Measurements from ENCODE around the gene GALNT18. TPM values are rescaled to one million over a fixed set of nuclear protein-coding genes. Genes with fewer than 3 reads are reported as not detected.

GALNT18 gene
- total RNA-seq, 1 experiment from 2014 or later: 1.7 TPM

DNA sequence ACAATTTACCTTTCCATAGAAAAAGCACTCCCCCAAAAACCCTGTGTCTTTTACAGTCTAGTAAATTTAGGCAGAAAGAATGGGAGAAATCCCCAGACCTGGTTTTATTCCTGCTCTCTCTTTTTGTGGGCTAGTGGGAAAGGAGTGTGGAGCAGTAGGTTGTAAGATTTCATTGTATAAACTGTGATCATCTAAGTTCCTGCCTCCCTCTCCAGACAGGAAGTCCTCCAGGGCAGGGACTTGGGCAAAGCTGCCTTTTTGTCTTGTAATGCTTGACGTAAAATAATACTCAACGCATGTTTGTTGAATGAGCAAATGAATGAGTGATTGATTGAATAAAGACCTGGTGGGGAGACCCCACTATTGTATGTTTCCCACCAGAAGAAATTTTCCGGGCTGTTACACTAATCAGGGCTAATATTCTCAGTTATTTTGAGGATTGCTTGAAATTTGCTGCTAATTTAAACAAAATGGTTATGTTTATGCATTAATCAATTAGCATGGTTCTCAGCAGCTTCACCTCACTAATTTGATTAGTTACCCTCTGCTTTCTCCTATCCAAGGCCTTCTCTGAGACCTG, 305.1 kb downstream of the GALNT18 start:
- no peak overlapping the region for H2BK20ac ChIP-seq (ENCODE audit: low read depth, low read length, poor library complexity, severe bottlenecking)
- no peak overlapping the region for H3T11ph ChIP-seq (ENCODE audit: low read length)
- H3K4me1 Mint-ChIP-seq: peaks cover 4 to 8% of the 10 kb centered on the region in 2 experiments; a peak in 3 of 4 replicates
- H4K20me1 ChIP-seq (ENCODE audit: control insufficient read depth, insufficient read depth, insufficient read length): no peaks in the 10 kb centered on the region
- no peaks in the 10 kb centered on the region for H3K36me3 Mint-ChIP-seq (ENCODE audit: insufficient read depth in 1 of 3, low read depth in 3 of 3)
- no peak overlapping the region for H3K4me3 Mint-ChIP-seq
- TF ChIP-seq, protein P1, sequence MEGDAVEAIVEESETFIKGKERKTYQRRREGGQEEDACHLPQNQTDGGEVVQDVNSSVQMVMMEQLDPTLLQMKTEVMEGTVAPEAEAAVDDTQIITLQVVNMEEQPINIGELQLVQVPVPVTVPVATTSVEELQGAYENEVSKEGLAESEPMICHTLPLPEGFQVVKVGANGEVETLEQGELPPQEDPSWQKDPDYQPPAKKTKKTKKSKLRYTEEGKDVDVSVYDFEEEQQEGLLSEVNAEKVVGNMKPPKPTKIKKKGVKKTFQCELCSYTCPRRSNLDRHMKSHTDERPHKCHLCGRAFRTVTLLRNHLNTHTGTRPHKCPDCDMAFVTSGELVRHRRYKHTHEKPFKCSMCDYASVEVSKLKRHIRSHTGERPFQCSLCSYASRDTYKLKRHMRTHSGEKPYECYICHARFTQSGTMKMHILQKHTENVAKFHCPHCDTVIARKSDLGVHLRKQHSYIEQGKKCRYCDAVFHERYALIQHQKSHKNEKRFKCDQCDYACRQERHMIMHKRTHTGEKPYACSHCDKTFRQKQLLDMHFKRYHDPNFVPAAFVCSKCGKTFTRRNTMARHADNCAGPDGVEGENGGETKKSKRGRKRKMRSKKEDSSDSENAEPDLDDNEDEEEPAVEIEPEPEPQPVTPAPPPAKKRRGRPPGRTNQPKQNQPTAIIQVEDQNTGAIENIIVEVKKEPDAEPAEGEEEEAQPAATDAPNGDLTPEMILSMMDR (conservative IDR thresholded peaks at IDR 0.05): no peak
- H4K8ac ChIP-seq (replicated peaks; ENCODE audit: insufficient read length, low read depth, low read length): no peak overlapping the region
- H3K4me2 ChIP-seq (ENCODE audit: insufficient read depth, insufficient read length, low read length): no peak overlapping the region
- no peak overlapping the region for H3K9ac ChIP-seq (ENCODE audit: extremely low read depth, insufficient read length, low read length)
- no peak overlapping the region for H2AK5ac ChIP-seq (ENCODE audit: insufficient read length, low read length)
- WGBS (ENCODE audit: extremely low coverage, insufficient read length, low lambda C conversion rate): no CpG with 5 or more reads among the region's 3 CpGs
- no peak overlapping the region for H4K5ac ChIP-seq (ENCODE audit: insufficient read length, low read depth, low read length)
- no peak overlapping the region for H2AFZ ChIP-seq (ENCODE audit: low read length)
- no peak overlapping the region for H3K27ac Mint-ChIP-seq
- H3K18ac ChIP-seq (ENCODE audit: insufficient read length, low read depth, low read length): no peak overlapping the region
- H3K27me3 ChIP-seq (ENCODE audit: insufficient read depth, low read length): no peaks in the 10 kb centered on the region
- no peak for DNase-seq
- no peak overlapping the region for H3K23ac ChIP-seq (ENCODE audit: insufficient read length, low read depth, low read length)
- no peaks in the 10 kb centered on the region for H3K23me2 ChIP-seq (ENCODE audit: insufficient read length, low read depth, low read length, poor library complexity, severe bottlenecking)
- no peak overlapping the region for H3K14ac ChIP-seq (ENCODE audit: insufficient read depth, low read length)
- no peaks in the 10 kb centered on the region for H3K9me3 ChIP-seq (ENCODE audit: control insufficient read depth, low read depth, low read length)
- no peak overlapping the region for H4K91ac ChIP-seq (ENCODE audit: insufficient read length, low read depth, low read length)
- H3K4me1 ChIP-seq (ENCODE audit: insufficient read depth, low read length): no peaks in the 10 kb centered on the region
- no peak overlapping the region for H2BK12ac ChIP-seq (ENCODE audit: insufficient read length, low read depth, low read length)
- H3K79me1 ChIP-seq (ENCODE audit: insufficient read depth, low read depth, low read length, poor library complexity, severe bottlenecking): no peaks in the 10 kb centered on the region
- H3K27ac ChIP-seq (ENCODE audit: insufficient read length, low read depth, low read length): no peak overlapping the region
- H2BK15ac ChIP-seq (ENCODE audit: low read depth, low read length): no peak overlapping the region
- no peak overlapping the region for H2BK120ac ChIP-seq (ENCODE audit: low read depth, low read length, poor library complexity, severe bottlenecking)
- H3K79me2 ChIP-seq (ENCODE audit: insufficient read depth, low read length): no peaks in the 10 kb centered on the region
- no peaks in the 10 kb centered on the region for H3K9me3 Mint-ChIP-seq
- H3K4ac ChIP-seq (ENCODE audit: low read depth, low read length): no peak overlapping the region
- H3K27me3 Mint-ChIP-seq (ENCODE audit: low read depth): peaks cover 2% of the 10 kb centered on the region; the same call in 1 of the 2 replicates
- no peak overlapping the region for H3K56ac ChIP-seq (ENCODE audit: insufficient read length, low read depth, low read length)
- no peak overlapping the region for H2BK5ac ChIP-seq (ENCODE audit: insufficient read length, low read length)
